Transverse colon (tissue), 3 donors: ENCODE measurements around the gene WDR5.

Experiments used
- POLR2A ChIP-seq: fragments of 450-650 bp; IDR thresholded peaks from one replicate; pipeline ENCODE4 v1.6.1; 2016; ENCODE audit warnings: antibody characterized with exemption, mild to moderate bottlenecking, moderate library complexity
- TF ChIP-seq, protein P1 (sequence below), 5 experiments: fragments of 200-600 bp in 3 of 5; fragments of 450-650 bp in 2 of 5; sonication (generic) in 3 of 5; IDR thresholded peaks; 1 replicate in 2 of 5; 2 replicates in 3 of 5; pipeline ENCODE4 v1.5.1; 2016 to 2017; ENCODE audit warnings: antibody characterized with exemption in 5 of 5, inconsistent platforms in 3 of 5, mild to moderate bottlenecking in 2 of 5, moderate library complexity in 1 of 5

DNA sequence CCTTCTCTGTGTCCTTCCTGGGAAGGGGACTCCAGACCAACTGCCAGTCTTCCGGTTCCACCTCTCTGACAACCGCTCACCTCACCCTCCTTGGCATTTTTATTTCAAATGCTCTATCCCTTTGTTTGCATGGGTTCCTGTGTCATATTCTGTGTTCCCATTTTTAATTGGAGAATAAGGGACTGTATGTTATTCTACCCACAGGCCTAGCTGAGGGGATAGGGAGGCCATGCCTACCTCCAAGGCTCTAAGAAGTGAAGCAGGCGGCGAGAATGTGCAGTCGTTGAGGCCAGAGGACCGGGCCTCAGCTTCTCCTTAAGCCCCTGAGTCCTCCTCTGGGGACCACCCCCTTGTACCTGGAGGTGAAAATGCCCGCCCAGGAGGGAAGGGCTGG, 936 bp upstream of the WDR5 start:
- TF ChIP-seq POLR2A = no peak
- TF ChIP-seq, protein P1, sequence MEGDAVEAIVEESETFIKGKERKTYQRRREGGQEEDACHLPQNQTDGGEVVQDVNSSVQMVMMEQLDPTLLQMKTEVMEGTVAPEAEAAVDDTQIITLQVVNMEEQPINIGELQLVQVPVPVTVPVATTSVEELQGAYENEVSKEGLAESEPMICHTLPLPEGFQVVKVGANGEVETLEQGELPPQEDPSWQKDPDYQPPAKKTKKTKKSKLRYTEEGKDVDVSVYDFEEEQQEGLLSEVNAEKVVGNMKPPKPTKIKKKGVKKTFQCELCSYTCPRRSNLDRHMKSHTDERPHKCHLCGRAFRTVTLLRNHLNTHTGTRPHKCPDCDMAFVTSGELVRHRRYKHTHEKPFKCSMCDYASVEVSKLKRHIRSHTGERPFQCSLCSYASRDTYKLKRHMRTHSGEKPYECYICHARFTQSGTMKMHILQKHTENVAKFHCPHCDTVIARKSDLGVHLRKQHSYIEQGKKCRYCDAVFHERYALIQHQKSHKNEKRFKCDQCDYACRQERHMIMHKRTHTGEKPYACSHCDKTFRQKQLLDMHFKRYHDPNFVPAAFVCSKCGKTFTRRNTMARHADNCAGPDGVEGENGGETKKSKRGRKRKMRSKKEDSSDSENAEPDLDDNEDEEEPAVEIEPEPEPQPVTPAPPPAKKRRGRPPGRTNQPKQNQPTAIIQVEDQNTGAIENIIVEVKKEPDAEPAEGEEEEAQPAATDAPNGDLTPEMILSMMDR (IDR thresholded peaks at IDR 0.05) = no peak
